Measurements from ENCODE around the gene LTF.
A peak's percentile ranks its signal among the peaks of the same experiment; 100 is the strongest.

LTF gene

GRCh38 chr3:46454209-46454595, 10.5 kb downstream of the LTF start:
- Histone ChIP-seq H3K27ac (no peak overlapping the region), H3K9me3 (no peaks in the 10 kb centered on the region), H3K4me1 (no peaks in the 10 kb centered on the region), H3K27me3 (peaks cover 0 to 12% of the 10 kb centered on the region in 2 donors), H3K36me3 (peaks cover 0 to 13% (median 0%) of the 10 kb centered on the region in 3 donors), H3K4me3 (no peak overlapping the region)
- no peak for TF ChIP-seq CTCF (IDR thresholded peaks at IDR 0.05)
- intact Hi-C loops (cut with DNase I; ENCODE audit: low total_unique reads) = no loop called here
- DNase-seq = no peak

- Histone ChIP-seq H3K27me3 (peaks cover 0 to 12% of the 10 kb centered on the region in 2 donors), H3K9me3 (no peaks in the 10 kb centered on the region), H3K36me3 (peaks cover 0 to 13% (median 0%) of the 10 kb centered on the region in 3 donors), H3K27ac (no peak overlapping the region), H3K4me1 (no peaks in the 10 kb centered on the region), H3K4me3 (no peak overlapping the region)
- DNase-seq = no peak
- TF ChIP-seq CTCF (IDR thresholded peaks at IDR 0.05) = no peak
- intact Hi-C loops (cut with DNase I; ENCODE audit: low total_unique reads) = no loop called here
Measured at GRCh38 chr3:46453526-46454208, 11.0 kb downstream of the LTF start.

- intact Hi-C loops (cut with DNase I; ENCODE audit: low total_unique reads) = no loop called here
- DNase-seq = no peak
- peaks cover 0 to 12% of the 10 kb centered on the region in 2 donors for H3K27me3 ChIP-seq
- no peak overlapping the region for H3K27ac ChIP-seq
- H3K4me1 ChIP-seq = no peaks in the 10 kb centered on the region
- H3K9me3 ChIP-seq = no peaks in the 10 kb centered on the region
- H3K36me3 ChIP-seq = peaks cover 0 to 10% (median 0%) of the 10 kb centered on the region in 3 donors
- no peak overlapping the region for H3K4me3 ChIP-seq
- TF ChIP-seq CTCF (IDR thresholded peaks at IDR 0.05) = peak in 1 of 2 experiments; percentile 17
Measured at GRCh38 chr3:46449755-46450552, 14.8 kb downstream of the LTF start.

GRCh38 chr3:46448721-46449120, 16.0 kb downstream of the LTF start:
- no peak for TF ChIP-seq CTCF (IDR thresholded peaks at IDR 0.05)
- intact Hi-C loops (cut with DNase I; ENCODE audit: low total_unique reads) = no loop called here
- DNase-seq = no peak

GRCh38 chr3:46447228-46447985, 17.3 kb downstream of the LTF start:
- no peak overlapping the region for H3K27ac ChIP-seq
- intact Hi-C loops (cut with DNase I; ENCODE audit: low total_unique reads) = no loop called here
- H3K9me3 ChIP-seq = no peaks in the 10 kb centered on the region
- peaks cover 0 to 12% of the 10 kb centered on the region in 2 donors for H3K27me3 ChIP-seq
- no peak for DNase-seq
- no peak for TF ChIP-seq CTCF (IDR thresholded peaks at IDR 0.05)
- no peak overlapping the region for H3K4me3 ChIP-seq
- H3K4me1 ChIP-seq = peaks cover 0 to 5% (median 0%) of the 10 kb centered on the region in 4 donors
- peaks cover 0 to 3% (median 0%) of the 10 kb centered on the region in 3 donors for H3K36me3 ChIP-seq

More at GRCh38 chr3:46448721-46449120, 16.0 kb downstream of the LTF start:
- Histone ChIP-seq H3K27ac (no peak overlapping the region), H3K27me3 (peaks cover 0 to 12% of the 10 kb centered on the region in 2 donors), H3K4me1 (no peaks in the 10 kb centered on the region), H3K9me3 (no peaks in the 10 kb centered on the region), H3K36me3 (peaks cover 0 to 3% (median 0%) of the 10 kb centered on the region in 3 donors), H3K4me3 (no peak overlapping the region)
